ENCODE measurements around the gene TPSAB1. TPM values are rescaled to one million over a fixed set of nuclear protein-coding genes. Genes with fewer than 3 reads are reported as not detected.

Gene TPSAB1
- total and polyA plus RNA-seq, 4 donors = 10.1 to 129 (median 89.3) TPM; not detected in 1

DNA sequence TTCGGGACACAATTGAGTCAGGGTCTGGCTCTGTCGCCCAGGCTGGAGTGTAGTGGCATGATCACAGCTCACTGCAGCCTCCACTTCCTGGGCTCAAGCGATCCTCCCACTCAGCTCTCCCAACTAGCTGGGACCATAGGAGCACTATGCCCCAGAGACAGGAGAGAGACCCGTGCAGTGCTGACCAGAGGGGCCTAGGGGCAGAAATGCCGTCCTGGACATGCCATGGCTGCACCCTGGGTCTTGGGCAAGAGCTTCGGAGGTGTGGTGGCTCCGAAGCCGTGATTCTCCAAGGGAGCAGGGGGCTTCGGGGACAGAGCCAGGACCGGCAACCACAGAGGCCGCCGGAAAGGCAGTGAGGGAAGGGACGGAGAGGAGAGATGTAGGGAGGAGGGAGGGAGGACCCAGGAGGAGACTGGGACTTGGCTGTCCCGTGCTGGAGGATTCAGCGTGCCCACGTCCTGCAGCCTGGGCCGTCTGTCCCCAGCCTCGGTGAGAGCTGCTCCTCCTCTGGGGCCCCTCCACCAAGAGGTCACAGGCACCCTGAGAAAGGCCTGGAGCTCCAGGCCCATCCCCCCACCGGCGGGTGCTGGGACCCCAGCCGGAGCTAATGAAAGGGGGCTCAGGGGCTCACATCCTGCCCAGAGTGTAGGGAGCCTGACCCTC lies 37.2 kb downstream of the TPSAB1 start:
- Histone ChIP-seq H3K27ac (ENCODE audit: low read depth in 1 of 2, low read length in 1 of 2) (no peak overlapping the region), H3K9ac (ENCODE audit: insufficient read depth in 1 of 2, low read length in 2 of 2) (no peak overlapping the region), H3K4me1 (ENCODE audit: control insufficient read depth in 5 of 5, insufficient read depth in 5 of 5, low read length in 5 of 5) (peaks cover 0 to 3% (median 0%) of the 10 kb centered on the region in 5 donors), H3K36me3 (ENCODE audit: control insufficient read depth in 4 of 4, insufficient read depth in 4 of 4, low read length in 4 of 4) (no peaks in the 10 kb centered on the region), H3K4me3 (no peak overlapping the region), H3K9me3 (ENCODE audit: control insufficient read depth in 4 of 4, insufficient read depth in 3 of 4, low read length in 3 of 4) (peaks cover 0 to 3% (median 0%) of the 10 kb centered on the region in 4 donors), H3K27me3 (ENCODE audit: control insufficient read depth in 3 of 3, insufficient read depth in 3 of 3, low read length in 2 of 3) (peaks cover 0 to 3% (median 0%) of the 10 kb centered on the region in 3 donors)
- no peak for ATAC-seq (ENCODE audit: insufficient read depth, low FRiP score)
- no peak for DNase-seq
- WGBS, 2 donors = 33 to 42% methylated on average over 21 of the region's 21 CpGs
- TF ChIP-seq, protein P1, sequence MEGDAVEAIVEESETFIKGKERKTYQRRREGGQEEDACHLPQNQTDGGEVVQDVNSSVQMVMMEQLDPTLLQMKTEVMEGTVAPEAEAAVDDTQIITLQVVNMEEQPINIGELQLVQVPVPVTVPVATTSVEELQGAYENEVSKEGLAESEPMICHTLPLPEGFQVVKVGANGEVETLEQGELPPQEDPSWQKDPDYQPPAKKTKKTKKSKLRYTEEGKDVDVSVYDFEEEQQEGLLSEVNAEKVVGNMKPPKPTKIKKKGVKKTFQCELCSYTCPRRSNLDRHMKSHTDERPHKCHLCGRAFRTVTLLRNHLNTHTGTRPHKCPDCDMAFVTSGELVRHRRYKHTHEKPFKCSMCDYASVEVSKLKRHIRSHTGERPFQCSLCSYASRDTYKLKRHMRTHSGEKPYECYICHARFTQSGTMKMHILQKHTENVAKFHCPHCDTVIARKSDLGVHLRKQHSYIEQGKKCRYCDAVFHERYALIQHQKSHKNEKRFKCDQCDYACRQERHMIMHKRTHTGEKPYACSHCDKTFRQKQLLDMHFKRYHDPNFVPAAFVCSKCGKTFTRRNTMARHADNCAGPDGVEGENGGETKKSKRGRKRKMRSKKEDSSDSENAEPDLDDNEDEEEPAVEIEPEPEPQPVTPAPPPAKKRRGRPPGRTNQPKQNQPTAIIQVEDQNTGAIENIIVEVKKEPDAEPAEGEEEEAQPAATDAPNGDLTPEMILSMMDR (IDR thresholded peaks at IDR 0.05; ENCODE audit: control extremely low read depth, extremely low read depth) = no peak

DNA sequence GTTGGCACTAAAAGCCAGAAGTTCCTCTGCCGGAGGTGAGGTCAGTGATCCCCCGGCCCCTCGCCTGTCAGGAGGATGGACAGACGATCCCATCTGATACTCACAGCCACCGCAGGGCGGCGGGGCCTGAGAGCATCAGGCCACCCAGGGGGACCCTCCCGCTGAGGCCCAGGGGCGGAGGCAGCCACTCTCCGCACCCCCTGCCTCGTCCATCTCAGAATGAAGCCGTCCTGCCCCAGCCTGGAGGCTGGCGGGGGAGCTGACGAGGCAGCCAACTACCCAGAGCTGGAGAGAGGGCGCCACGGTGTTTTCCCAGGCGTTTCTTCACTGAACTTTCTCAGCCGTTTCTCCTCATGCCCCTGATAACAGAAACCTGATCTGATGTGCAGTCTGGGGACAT lies 38.0 kb downstream of the TPSAB1 start:
- no peak overlapping the region for H3K27ac ChIP-seq (ENCODE audit: low read depth in 1 of 2, low read length in 1 of 2)
- H3K36me3 ChIP-seq (ENCODE audit: control insufficient read depth in 4 of 4, insufficient read depth in 4 of 4, low read length in 4 of 4) = no peaks in the 10 kb centered on the region
- H3K9me3 ChIP-seq (ENCODE audit: control insufficient read depth in 4 of 4, insufficient read depth in 3 of 4, low read length in 3 of 4) = no peaks in the 10 kb centered on the region
- DNase-seq = no peak
- peaks cover 0 to 3% (median 0%) of the 10 kb centered on the region in 3 donors for H3K27me3 ChIP-seq (ENCODE audit: control insufficient read depth in 3 of 3, insufficient read depth in 3 of 3, low read length in 2 of 3)
- TF ChIP-seq, protein P1 (IDR thresholded peaks at IDR 0.05; ENCODE audit: control extremely low read depth, extremely low read depth) = no peak
- H3K4me3 ChIP-seq = no peak overlapping the region
- 14 to 17% methylated on average over 18 of the region's 18 CpGs for WGBS, 2 donors
- no peak for ATAC-seq (ENCODE audit: insufficient read depth, low FRiP score)
- H3K4me1 ChIP-seq (ENCODE audit: control insufficient read depth in 5 of 5, insufficient read depth in 5 of 5, low read length in 5 of 5) = peaks cover 0 to 3% (median 0%) of the 10 kb centered on the region in 5 donors
- no peak overlapping the region for H3K9ac ChIP-seq (ENCODE audit: insufficient read depth in 1 of 2, low read length in 2 of 2)

DNA sequence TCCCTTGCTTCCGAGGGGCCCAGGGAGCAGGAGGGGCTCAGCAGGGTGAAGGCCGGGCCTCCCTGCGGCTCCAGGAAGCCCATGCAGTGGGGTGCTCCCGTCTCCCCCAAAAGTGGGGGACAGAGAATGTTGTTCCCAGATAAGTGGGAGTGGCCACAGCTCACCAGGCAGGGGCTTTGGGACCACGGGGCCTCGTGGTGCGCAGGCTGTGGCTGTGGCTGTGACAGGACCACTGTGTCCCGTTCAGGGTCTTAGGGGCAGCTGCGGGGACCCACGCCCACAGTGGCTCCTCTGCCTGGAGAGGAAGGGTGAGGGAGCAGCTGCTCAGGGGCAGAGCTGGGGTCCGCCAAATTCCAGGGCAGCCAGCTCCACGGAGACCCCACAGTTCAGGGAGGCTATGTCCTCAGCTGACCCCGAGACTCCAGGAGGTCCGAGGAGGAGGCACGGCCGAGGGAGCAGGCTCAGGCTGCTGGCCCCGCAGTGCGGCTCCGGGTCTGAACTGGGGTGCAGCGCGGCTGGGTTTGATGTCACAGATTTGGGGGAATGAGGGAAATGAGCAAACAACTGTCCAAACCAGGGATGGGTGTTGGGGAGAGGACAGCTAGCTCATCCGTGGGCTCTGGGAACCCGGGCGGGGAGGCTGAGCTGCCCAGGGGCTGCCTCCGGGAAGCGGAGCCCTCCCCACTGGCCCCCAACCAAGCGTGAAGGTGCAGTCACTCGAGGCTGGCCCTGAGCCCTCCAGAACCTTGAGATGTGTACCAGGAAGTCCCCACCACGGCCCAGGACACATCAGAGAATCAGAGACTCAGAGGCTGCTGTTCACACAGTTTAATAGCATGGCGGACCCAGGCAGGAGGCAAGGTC lies 38.8 kb downstream of the TPSAB1 start:
- ATAC-seq (ENCODE audit: insufficient read depth, low FRiP score) (no peak), DNase-seq (no peak)
- 72 to 75% methylated on average over 29 to 30 of the region's 30 CpGs for WGBS, 2 donors
- no peaks in the 10 kb centered on the region for H3K36me3 ChIP-seq (ENCODE audit: control insufficient read depth in 4 of 4, insufficient read depth in 4 of 4, low read length in 4 of 4)
- H3K9me3 ChIP-seq (ENCODE audit: control insufficient read depth in 4 of 4, insufficient read depth in 3 of 4, low read length in 3 of 4) = no peaks in the 10 kb centered on the region
- H3K27me3 ChIP-seq (ENCODE audit: control insufficient read depth in 3 of 3, insufficient read depth in 3 of 3, low read length in 2 of 3) = peaks cover 0 to 3% (median 0%) of the 10 kb centered on the region in 3 donors
- TF ChIP-seq, protein P1 (IDR thresholded peaks at IDR 0.05; ENCODE audit: control extremely low read depth, extremely low read depth) = no peak
- H3K4me3 ChIP-seq = no peak overlapping the region
- H3K9ac ChIP-seq (ENCODE audit: insufficient read depth in 1 of 2, low read length in 2 of 2) = no peak overlapping the region
- H3K27ac ChIP-seq (ENCODE audit: low read depth in 1 of 2, low read length in 1 of 2) = no peak overlapping the region
- peaks cover 0 to 3% (median 0%) of the 10 kb centered on the region in 5 donors for H3K4me1 ChIP-seq (ENCODE audit: control insufficient read depth in 5 of 5, insufficient read depth in 5 of 5, low read length in 5 of 5)
